Measurements from ENCODE around the gene DUOXA2. TPM values are rescaled to one million over a fixed set of nuclear protein-coding genes. Genes with fewer than 3 reads are reported as not detected.

The DUOXA2 gene
- polyA plus RNA-seq, 3 donors, result 0.13 to 0.95 (median 0.56) TPM

DNA sequence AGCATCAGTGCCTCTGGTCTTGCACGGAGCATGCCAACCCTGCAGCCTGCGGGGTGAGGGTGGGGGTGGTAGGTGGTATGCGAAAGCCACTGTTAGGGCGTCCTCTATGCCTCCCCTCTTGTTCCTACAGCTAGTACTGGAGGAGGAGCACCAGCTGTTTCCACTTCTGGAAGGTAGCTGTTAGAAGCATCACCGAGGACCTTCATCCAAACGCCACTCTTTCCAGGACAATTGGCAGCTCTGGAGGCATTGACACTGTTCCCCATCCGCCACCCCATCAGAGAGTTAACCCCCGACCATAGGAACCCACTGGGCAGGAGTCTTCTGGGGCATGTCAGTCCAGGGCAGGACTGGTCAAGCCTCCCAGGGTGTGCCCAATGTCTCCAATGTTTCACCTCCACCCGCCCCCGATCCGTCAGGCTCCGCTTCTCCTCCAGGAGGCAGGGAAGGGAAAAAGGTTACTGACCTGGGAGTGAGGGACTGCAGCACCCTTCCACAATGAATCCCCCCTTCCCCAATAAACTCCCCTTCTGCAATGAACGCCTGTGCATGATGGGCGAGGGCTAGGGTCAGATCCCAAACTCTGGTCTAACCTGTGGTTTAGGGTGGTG lies 641 bp upstream of the DUOXA2 start:
- H3K27ac ChIP-seq (ENCODE audit: low read depth, low read length), result no peak overlapping the region
- 6 to 11% (median 7%) methylated on average over 14 of the region's 14 CpGs for WGBS, 3 donors

GRCh38 chr15:45114751-45115085 lies 592 bp downstream of the DUOXA2 start:
- 3 to 15% (median 3%) methylated on average over 2 of the region's 2 CpGs for WGBS, 3 donors
- H3K27ac ChIP-seq (ENCODE audit: low read depth, low read length), result no peak overlapping the region

- no peak overlapping the region for H3K27ac ChIP-seq (ENCODE audit: low read depth, low read length)
- 53 to 72% (median 57%) methylated on average over 7 of the region's 7 CpGs for WGBS, 3 donors
Measured at GRCh38 chr15:45115312-45115820, 1.2 kb downstream of the DUOXA2 start.

DNA sequence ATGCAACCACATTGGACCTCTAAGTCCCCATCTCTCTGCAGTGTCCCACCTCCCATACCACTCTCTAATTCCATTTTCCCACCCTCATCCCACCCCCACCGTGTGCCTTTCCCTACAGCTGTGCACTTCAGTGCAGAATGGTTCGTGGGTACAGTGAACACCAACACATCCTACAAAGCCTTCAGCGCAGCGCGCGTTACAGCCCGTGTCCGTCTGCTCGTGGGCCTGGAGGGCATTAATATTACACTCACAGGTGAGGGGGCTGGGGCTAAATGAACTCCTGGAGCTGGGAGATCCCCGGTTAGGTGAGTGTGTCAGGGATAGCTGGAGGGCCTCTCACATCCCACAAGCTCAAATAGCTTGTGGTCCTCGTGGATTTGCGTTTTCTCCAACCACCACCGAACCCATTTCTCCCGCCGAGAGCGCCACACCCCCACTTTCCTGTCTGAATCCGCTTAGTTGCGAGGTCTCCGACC lies 1.9 kb downstream of the DUOXA2 start:
- H3K27ac ChIP-seq (ENCODE audit: low read depth, low read length), result no peak overlapping the region
- WGBS, 3 donors, result 19 to 28% (median 23%) methylated on average over 19 of the region's 19 CpGs

DNA sequence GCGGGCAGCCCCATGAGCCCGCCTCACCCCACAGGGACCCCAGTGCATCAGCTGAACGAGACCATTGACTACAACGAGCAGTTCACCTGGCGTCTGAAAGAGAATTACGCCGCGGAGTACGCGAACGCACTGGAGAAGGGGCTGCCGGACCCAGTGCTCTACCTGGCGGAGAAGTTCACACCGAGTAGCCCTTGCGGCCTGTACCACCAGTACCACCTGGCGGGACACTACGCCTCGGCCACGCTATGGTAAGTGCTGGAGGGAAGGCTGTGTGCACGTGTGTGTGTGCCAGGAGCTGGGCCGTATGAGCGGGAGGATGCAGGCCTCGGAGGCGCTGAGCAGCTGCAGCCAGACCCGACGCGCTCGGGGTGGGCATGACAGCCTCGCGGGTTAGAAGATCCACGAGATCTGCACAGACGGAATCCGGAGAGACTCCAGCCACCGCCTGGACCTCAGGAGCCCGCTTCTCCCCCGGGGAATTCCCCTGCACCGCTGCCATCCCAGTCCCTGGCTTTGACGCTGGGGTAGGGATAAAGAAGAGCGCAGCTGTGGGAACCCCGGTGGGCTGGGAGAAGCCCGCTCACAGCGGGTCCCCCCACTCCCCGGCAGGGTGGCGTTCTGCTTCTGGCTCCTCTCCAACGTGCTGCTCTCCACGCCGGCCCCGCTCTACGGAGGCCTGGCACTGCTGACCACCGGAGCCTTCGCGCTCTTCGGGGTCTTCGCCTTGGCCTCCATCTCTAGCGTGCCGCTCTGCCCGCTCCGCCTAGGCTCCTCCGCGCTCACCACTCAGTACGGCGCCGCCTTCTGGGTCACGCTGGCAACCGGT lies 2.6 kb downstream of the DUOXA2 start:
- 7 to 10% (median 8%) methylated on average over 60 to 65 of the region's 65 CpGs for WGBS, 3 donors
- no peak overlapping the region for H3K27ac ChIP-seq (ENCODE audit: low read depth, low read length)

- 23 to 33% (median 31%) methylated on average over 30 to 33 of the region's 33 CpGs for whole genome bisulfite sequencing, 3 donors
Measured at GRCh38 chr15:45117308-45118130, 3.4 kb downstream of the DUOXA2 start.

GRCh38 chr15:45118131-45118588 lies 4.0 kb downstream of the DUOXA2 start:
- WGBS, 3 donors, result 0 to 1% (median 0%) methylated on average over 14 of the region's 14 CpGs
- H3K27ac ChIP-seq (ENCODE audit: low read depth, low read length), result no peak overlapping the region

More at GRCh38 chr15:45117308-45118130, 3.4 kb downstream of the DUOXA2 start:
- no peak overlapping the region for H3K27ac ChIP-seq (ENCODE audit: low read depth, low read length)

DNA sequence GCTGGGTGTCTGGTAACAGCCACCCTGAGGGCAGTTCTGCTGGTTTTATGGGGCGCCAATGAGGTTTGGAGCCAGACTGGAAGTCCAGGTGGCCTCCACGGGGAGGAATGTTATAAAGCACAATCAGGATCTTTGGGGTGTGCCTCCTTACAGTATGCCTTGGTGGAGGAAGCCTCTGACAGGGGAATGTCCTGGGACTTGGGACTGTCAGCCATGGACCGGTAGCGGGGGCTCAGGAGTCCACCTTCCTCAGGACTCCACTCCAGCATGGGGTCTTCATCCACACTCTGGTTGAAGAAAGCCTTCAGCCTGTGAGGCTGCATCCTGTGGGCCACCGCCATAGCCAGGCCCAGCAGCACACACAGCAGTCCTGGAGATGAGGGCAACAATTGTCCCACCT lies 4.9 kb downstream of the DUOXA2 start:
- WGBS, 3 donors, result 86 to 95% (median 91%) methylated on average over 5 of the region's 5 CpGs
- no peak overlapping the region for H3K27ac ChIP-seq (ENCODE audit: low read depth, low read length)

GRCh38 chr15:45120081-45120972 lies 6.2 kb downstream of the DUOXA2 start:
- WGBS, 3 donors, result 94 to 97% (median 95%) methylated on average over 10 of the region's 10 CpGs
- no peak overlapping the region for H3K27ac ChIP-seq (ENCODE audit: low read depth, low read length)

- H3K27ac ChIP-seq (ENCODE audit: low read depth, low read length), result no peak overlapping the region
- 89 to 95% (median 91%) methylated on average over 3 of the region's 3 CpGs for WGBS, 3 donors
Measured at GRCh38 chr15:45121020-45121419, 6.9 kb downstream of the DUOXA2 start.

DNA sequence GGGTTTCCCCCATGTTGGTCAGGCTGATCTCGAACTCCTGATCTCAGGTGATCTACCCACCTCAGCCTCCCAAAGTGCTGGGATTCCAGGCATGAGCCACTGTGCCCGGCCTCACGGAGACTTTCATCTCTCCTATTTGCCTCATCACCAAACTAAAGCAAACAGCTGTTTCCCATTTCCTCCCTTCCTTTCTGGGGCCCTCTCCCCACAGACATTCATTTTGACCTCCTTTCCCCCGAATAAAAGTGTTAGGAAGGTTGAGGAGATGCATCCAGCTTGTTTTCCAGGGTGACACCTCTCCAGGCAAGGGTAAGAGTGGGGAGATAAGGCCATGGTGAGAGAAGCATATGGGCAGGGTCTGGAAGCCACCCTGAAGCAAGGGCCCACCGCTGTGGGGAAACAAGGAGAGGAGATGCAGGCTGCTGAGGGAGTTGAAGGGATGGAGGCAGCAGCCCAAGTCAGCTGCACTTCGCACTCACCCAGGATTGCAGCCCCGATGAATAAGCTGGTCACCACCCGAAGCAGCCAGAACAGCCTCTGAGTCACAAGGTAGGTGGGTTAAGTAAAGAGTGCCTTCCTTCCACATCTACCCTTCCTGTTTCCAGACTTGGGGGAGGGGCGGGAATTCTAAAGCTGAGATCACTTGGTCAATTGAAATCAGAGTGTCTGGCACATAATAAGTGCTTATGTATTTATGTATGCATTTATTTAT lies 7.7 kb downstream of the DUOXA2 start:
- H3K27ac ChIP-seq (ENCODE audit: low read depth, low read length), result no peak overlapping the region
- WGBS, 3 donors, result 52 to 60% (median 55%) methylated on average over 9 of the region's 9 CpGs

DNA sequence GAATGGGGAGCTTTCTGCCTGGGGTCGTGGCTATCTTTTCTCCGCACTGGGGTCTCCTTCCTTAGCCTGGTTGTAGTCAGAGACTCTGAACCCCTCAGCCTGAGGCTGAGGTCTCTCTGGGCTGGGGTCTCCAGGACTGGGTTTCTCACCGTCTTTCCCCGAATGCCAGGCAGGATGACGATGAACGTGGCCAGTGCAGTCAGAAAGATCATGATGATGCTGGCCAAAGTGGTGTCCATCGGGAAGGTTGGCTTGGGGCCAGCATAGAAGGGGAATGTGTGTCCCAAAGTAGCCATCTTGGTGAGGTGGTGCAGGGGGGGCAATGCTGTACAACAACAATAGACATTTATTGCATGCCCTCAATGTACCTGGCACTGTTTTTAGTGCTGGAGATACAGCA lies 8.6 kb downstream of the DUOXA2 start:
- WGBS, 3 donors, result 82 to 87% (median 83%) methylated on average over 7 of the region's 7 CpGs
- H3K27ac ChIP-seq (ENCODE audit: low read depth, low read length), result no peak overlapping the region

DNA sequence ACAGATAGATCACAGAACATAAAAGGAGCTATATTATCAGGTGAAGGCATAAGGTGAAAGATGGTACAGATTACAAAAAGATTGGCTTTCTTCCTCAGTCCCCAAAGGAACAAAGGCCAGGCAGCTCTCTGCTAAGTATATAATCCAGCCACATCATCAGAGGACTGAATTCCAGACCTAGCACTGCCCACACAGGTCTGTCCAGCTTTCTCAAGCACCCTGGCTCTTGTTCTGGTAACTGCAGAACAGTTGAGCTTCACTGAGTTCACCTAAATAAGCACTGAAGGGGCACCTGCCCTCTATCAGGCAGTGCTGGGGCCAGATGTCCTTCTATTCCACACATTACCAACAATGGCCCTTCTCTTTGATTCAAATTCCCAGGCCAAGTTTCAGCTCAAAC lies 9.3 kb downstream of the DUOXA2 start:
- no peak overlapping the region for H3K27ac ChIP-seq (ENCODE audit: low read depth, low read length)

DNA sequence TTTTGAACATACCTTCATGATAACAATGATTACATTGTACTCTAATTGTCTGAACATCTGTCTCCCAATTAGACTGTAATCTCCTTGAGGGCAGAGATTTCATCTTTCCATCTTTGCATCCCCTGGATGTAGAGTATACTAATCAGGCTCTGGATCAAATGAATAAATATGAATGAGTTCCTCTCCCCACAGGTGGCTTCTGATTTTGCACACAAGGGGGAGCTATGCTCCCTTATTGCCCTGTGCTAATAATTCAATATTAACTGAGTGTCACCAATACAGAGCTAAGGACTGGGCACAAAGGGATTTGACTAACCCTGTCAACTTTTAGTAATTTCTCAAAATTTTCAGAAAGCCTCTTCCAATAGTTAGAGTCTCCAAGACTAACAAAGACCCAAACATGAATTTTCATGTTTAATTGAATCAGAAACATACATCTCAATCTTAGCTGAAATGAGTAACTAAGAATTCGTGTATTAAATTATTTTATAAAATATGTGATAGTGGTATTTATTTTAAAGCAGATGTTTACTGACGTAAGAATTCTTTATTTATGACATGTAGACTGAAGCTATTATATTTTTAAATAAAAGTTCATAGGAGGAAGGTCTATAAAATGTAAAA lies 12.5 kb downstream of the DUOXA2 start:
- H3K27ac ChIP-seq (ENCODE audit: low read depth, low read length), result no peak overlapping the region
- WGBS, 3 donors, result 55 to 62% (median 61%) methylated on average over 2 of the region's 2 CpGs

GRCh38 chr15:45128971-45129639 lies 15.0 kb downstream of the DUOXA2 start:
- WGBS, 3 donors, result 3 to 11% (median 5%) methylated on average over 46 to 47 of the region's 47 CpGs
- no peak overlapping the region for H3K27ac ChIP-seq (ENCODE audit: low read depth, low read length)

GRCh38 chr15:45129651-45130129 lies 15.6 kb downstream of the DUOXA2 start, which contains the start of the genes DUOX1 and DUOXA1:
Gene DUOX1 (plus strand): TSS chr15:45129994. CDS start chr15:45131967, 1,973 bp downstream.
Gene DUOXA1 (minus strand): TSS chr15:45129879. CDS start chr15:45123014, 6,865 bp downstream.
- no peak within 1 kb of the TSS for H3K27ac ChIP-seq (ENCODE audit: low read depth, low read length)
- 3 to 14% (median 3%) methylated on average over 42 to 46 of the region's 46 CpGs for WGBS, 3 donors
